ENCODE results near the gene TBC1D2B.
A peak's percentile ranks its signal among the peaks of the same experiment; 100 is the strongest.

GRCh38 chr15:78093242-78094020, 15.9 kb upstream of the TBC1D2B start:
- TF ChIP-seq CTCF (IDR thresholded peaks at IDR 0.05 in 8 of 11, conservative IDR thresholded peaks at IDR 0.05 in 3 of 11) (no peak), POLR2A (IDR thresholded peaks at IDR 0.05) (no peak), POLR2AphosphoS5 (IDR thresholded peaks at IDR 0.05) (peak in 1 of 3 donors; percentile 63)

Measured in spleen (tissue), 7 donors.